HCT116 (cell line): Measurements from ENCODE around the gene FAM168A. TPM values are rescaled to one million over a fixed set of nuclear protein-coding genes. Genes with fewer than 3 reads are reported as not detected.

Experiments
- ATAC-seq: fragments of 200-7000 bp; cut with Tn5 transposase; 2 replicates; pipeline ENCODE4 v1.9.1; 2020; ENCODE audit warnings: mild to moderate bottlenecking, moderate library complexity
- BruUV-seq: library from RNA; stranded (reverse); fragments of 400-500 nt; replicated peaks from 2 replicates; lab custom pipeline; 2021; lab: Mats Ljungman, UMichigan
- CTCF ChIA-PET: fragments of 300-600 bp; sonication (Branson Sonifier 250); formaldehyde crosslinking; loops from one replicate; lab custom pipeline; 2021; ENCODE audit warnings: antibody characterized with exemption; lab: Charles Lee
- POLR2A ChIA-PET: fragments of 300-600, 350-600 bp; sonication (Branson Sonifier 250); formaldehyde crosslinking; loops from one replicate; lab custom pipeline; 2021; ENCODE audit warnings: antibody characterized with exemption; lab: Charles Lee
- RAD21 ChIA-PET, 2 experiments: fragments of 300-600 bp; sonication (Branson Sonifier 250); formaldehyde crosslinking; loops; one replicate each; lab custom pipeline; 2023; ENCODE audit warnings: low total read pairs in 2 of 2; ENCODE audit not compliant: uncharacterized antibody in 2 of 2, unreplicated experiment in 2 of 2, low non-redundant PET in 1 of 2; lab: Charles Lee
- DNase-seq: peaks from one replicate; pipeline ENCODE4 v3.0.0-alpha.2; 2010; ENCODE audit warnings: low read depth, low spot score
- H2AFZ ChIP-seq: fragments of 200-600 bp; shearing (Covaris generic), sonication (generic); 2 replicates; pipeline ENCODE4 v1.6.1; 2017; ENCODE audit warnings: low read depth, mixed run types, mixed read lengths, antibody characterized with exemption, low read length; ENCODE audit not compliant: poor library complexity, severe bottlenecking
- H3K27ac ChIP-seq: 2 replicates; pipeline ENCODE4 v1.5.1; 2012; ENCODE audit warnings: low read depth, low read length
- H3K27me3 ChIP-seq: fragments of 200-600 bp; sonication (generic); 2 replicates; pipeline ENCODE4 v1.6.1; 2016; ENCODE audit warnings: mixed run types, low read length, mixed read lengths; ENCODE audit not compliant: insufficient read depth
- H3K36me3 ChIP-seq, 2 experiments: fragments of 200-500 bp in 1 of 2; fragments of 200-600 bp in 1 of 2; sonication (Bioruptor generic) in 1 of 2; sonication (generic) in 1 of 2; 2 replicates each; pipeline versions ENCODE4 v1.5.1 to v1.6.1; 2014 to 2016; ENCODE audit warnings: low read length in 2 of 2, inconsistent platforms in 1 of 2, mixed read lengths in 1 of 2, mixed run types in 1 of 2; ENCODE audit not compliant: insufficient read depth in 2 of 2, control insufficient read depth in 1 of 2
- H3K4me1 ChIP-seq, 2 experiments: fragments of 200-600 bp in 1 of 2; sonication (generic) in 1 of 2; 2 replicates each; pipeline versions ENCODE4 v1.5.1 to v1.6.1; 2012 to 2017; ENCODE audit warnings: low read length in 2 of 2, inconsistent platforms in 1 of 2, mild to moderate bottlenecking in 1 of 2, mixed read lengths in 1 of 2, mixed run types in 1 of 2, moderate library complexity in 1 of 2; ENCODE audit not compliant: insufficient read depth in 2 of 2, control insufficient read depth in 1 of 2
- H3K4me2 ChIP-seq: fragments of 200-600 bp; sonication (generic); 2 replicates; pipeline ENCODE4 v1.6.1; 2017; ENCODE audit warnings: mixed run types, low read length, mixed read lengths
- H3K4me3 ChIP-seq, 2 experiments: fragments of 200-600 bp in 1 of 2; sonication (generic) in 1 of 2; replicated peaks in 1 of 2; 2 replicates each; pipeline ENCODE4 v1.5.1; 2011 to 2016; ENCODE audit warnings: low read length in 2 of 2, control low read depth in 1 of 2, low read depth in 1 of 2, mild to moderate bottlenecking in 1 of 2, mixed read lengths in 1 of 2, mixed run types in 1 of 2
- H3K79me2 ChIP-seq: fragments of 200-600 bp; sonication (generic); 2 replicates; pipeline ENCODE4 v1.6.1; 2017; ENCODE audit warnings: mild to moderate bottlenecking, mixed run types, low read length, moderate library complexity, mixed read lengths; ENCODE audit not compliant: insufficient read depth
- H3K9ac ChIP-seq: fragments of 200-600 bp; sonication (generic); 2 replicates; pipeline ENCODE4 v1.6.1; 2016; ENCODE audit warnings: low read length, mixed read lengths
- H3K9me2 ChIP-seq: fragments of 200-600 bp; sonication (generic), shearing (Covaris generic); 2 replicates; pipeline ENCODE4 v1.6.1; 2017; ENCODE audit warnings: mixed run types, mild to moderate bottlenecking, moderate library complexity; ENCODE audit not compliant: insufficient read depth
- H3K9me3 ChIP-seq, 2 experiments: fragments of 200-500 bp in 1 of 2; fragments of 200-600 bp in 1 of 2; sonication (Bioruptor generic) in 1 of 2; sonication (generic) in 1 of 2; 2 replicates each; pipeline ENCODE4 v1.6.1; 2014 to 2017; ENCODE audit warnings: low read length in 2 of 2, mixed read lengths in 2 of 2, inconsistent platforms in 1 of 2, low read depth in 1 of 2, mild to moderate bottlenecking in 1 of 2, mixed run types in 1 of 2, moderate library complexity in 1 of 2; ENCODE audit not compliant: control insufficient read depth in 1 of 2, insufficient read depth in 1 of 2
- H4K20me1 ChIP-seq: fragments of 200-600 bp; sonication (generic), shearing (Covaris generic); 2 replicates; pipeline ENCODE4 v1.6.1; 2017; ENCODE audit warnings: mixed run types, mild to moderate bottlenecking, moderate library complexity; ENCODE audit not compliant: insufficient read depth
- ATF3 ChIP-seq: IDR thresholded peaks from 2 replicates; pipeline ENCODE4 v1.6.1; 2012
- CBX3 ChIP-seq: IDR thresholded peaks from 2 replicates; pipeline ENCODE4 v1.6.1; 2012; ENCODE audit warnings: low read depth
- CEBPB ChIP-seq: IDR thresholded peaks from 2 replicates; pipeline ENCODE4 v1.6.1; 2012; ENCODE audit warnings: low read depth
- EGR1 ChIP-seq: IDR thresholded peaks from 2 replicates; pipeline ENCODE4 v1.6.1; 2012; ENCODE audit warnings: low read depth
- ELF1 ChIP-seq: IDR thresholded peaks from 2 replicates; pipeline ENCODE4 v1.6.1; 2012; ENCODE audit warnings: low read depth, borderline replicate concordance
- EZH2 ChIP-seq: fragments of 200-600 bp; sonication (generic); IDR thresholded peaks from 2 replicates; pipeline ENCODE4 v1.6.1; 2017; ENCODE audit warnings: antibody characterized with exemption, mixed run types
- EZH2phosphoT487 ChIP-seq: fragments of 200-600 bp; IDR thresholded peaks from 2 replicates; pipeline ENCODE4 v1.6.1; 2018; ENCODE audit warnings: antibody characterized with exemption, borderline replicate concordance
- FOSL1 ChIP-seq: IDR thresholded peaks from 2 replicates; pipeline ENCODE4 v1.6.1; 2012; ENCODE audit warnings: low read depth
- JUND ChIP-seq: IDR thresholded peaks from 2 replicates; pipeline ENCODE4 v1.6.1; 2012
- POLR2A ChIP-seq: IDR thresholded peaks from 2 replicates; pipeline ENCODE4 v1.7.0; 2011; ENCODE audit warnings: borderline replicate concordance; ENCODE audit not compliant: insufficient read depth, insufficient read length; ENCODE audit errors: extremely low read depth
- POLR2AphosphoS5 ChIP-seq: IDR thresholded peaks from 2 replicates; pipeline ENCODE4 v1.6.1; 2011; ENCODE audit warnings: mild to moderate bottlenecking, low read depth, low read length, moderate library complexity
- RAD21 ChIP-seq: IDR thresholded peaks from 2 replicates; pipeline ENCODE4 v1.6.1; 2012; ENCODE audit warnings: low read depth, mild to moderate bottlenecking
- SIN3A ChIP-seq: IDR thresholded peaks from 2 replicates; pipeline ENCODE4 v1.6.1; 2012; ENCODE audit warnings: low read depth
- SP1 ChIP-seq: IDR thresholded peaks from 2 replicates; pipeline ENCODE4 v1.6.1; 2012; ENCODE audit warnings: low read depth
- SRF ChIP-seq: IDR thresholded peaks from 2 replicates; pipeline ENCODE4 v1.6.1; 2012; ENCODE audit warnings: low read depth
- TCF7L2 ChIP-seq: IDR thresholded peaks from 2 replicates; pipeline ENCODE4 v1.7.0; 2011; ENCODE audit warnings: borderline replicate concordance, inconsistent platforms; ENCODE audit not compliant: insufficient read depth, insufficient read length; ENCODE audit errors: extremely low read depth
- YY1 ChIP-seq: IDR thresholded peaks from 2 replicates; pipeline ENCODE4 v1.6.1; 2011; ENCODE audit warnings: low read length, low read depth, moderate library complexity, mild to moderate bottlenecking; ENCODE audit not compliant: insufficient replicate concordance; ENCODE audit errors: extremely low read depth
- ZNF274 ChIP-seq: fragments of 200-500 bp; sonication (Bioruptor generic); IDR thresholded peaks from 2 replicates; pipeline ENCODE4 v1.6.1; 2014; ENCODE audit warnings: mild to moderate bottlenecking, low read depth, low read length, inconsistent platforms
- intact Hi-C: fragments of 100-400 bp; cut with micrococcal nuclease; formaldehyde crosslinking; loops from 2 replicates; pipeline ENCODE4 v1.10.0; 2022
- total RNA-seq: library from RNA; stranded (reverse); gene quantifications from one replicate; pipeline ENCODE4 v1.2.1, GENCODE V29; 2021; ENCODE audit not compliant: unreplicated experiment
- TF ChIP-seq, protein P1 (sequence below): IDR thresholded peaks from 2 replicates; pipeline ENCODE4 v1.6.1; 2012
- TF ChIP-seq, protein P2 (sequence below): IDR thresholded peaks from 2 replicates; pipeline ENCODE4 v1.6.1; 2012; ENCODE audit warnings: low read depth

FAM168A gene
- total RNA-seq, 1 experiment from 2014 or later = 31.5 TPM

DNA sequence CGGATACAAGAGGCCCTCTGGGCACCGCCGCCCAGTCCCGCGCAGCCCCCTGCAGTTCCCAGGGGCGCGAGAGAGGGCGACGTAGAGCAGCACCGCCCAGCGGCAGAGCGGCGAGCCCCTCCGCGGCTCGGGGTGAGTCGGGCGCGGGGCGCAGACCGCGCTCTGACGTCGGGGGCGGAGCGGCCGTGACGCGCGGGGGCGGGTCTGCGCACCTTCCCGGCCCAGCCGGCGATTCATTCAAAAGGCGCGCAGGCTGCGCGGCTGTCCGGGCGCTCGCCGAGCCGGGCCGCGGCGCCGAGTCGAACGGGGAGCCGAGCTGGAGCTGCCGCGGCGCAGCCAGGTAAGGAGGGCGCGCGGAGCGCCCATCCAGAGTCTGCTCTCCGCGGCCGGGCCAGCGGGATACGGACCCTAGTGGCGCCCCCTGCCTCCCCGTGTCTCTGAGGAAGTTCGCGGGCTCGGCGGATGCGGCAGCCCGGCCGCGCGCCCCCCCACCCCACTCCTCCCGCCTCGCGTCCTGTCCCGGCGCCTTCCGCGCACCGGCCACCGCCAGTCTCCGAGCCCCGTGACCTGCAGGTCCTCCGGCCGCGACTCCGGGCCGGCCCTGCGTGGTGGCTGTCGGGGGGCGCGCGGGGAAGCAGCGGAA is 221.6 kb downstream of the FAM168A start, which contains the start of gene RELT (continued):
- TF ChIP-seq EGR1 = no peak; the same call in 1 of the 2 replicates
- TF ChIP-seq CEBPB = no peak
- TF ChIP-seq EZH2 = no peak
- TF ChIP-seq, protein P1, sequence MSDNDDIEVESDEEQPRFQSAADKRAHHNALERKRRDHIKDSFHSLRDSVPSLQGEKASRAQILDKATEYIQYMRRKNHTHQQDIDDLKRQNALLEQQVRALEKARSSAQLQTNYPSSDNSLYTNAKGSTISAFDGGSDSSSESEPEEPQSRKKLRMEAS = no peak

DNA sequence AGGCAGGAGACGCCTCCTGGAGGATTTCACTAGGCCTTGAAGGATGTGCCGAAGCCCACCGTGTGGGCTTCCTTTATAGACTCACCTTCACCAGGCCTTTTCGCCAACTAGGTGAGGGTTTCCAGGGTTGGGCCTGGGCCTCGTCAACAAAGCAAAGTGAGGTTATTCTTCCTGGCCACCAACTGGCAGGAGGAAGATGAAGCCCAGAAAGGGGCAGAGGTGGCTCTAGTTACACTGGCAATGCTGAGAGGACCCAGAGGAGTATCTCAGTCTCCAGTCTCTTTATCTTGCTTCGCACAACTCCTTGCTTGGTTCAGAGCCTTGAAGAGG is 222.1 kb downstream of the FAM168A start:
- TF ChIP-seq SRF (no peak), EGR1 (no peak), FOSL1 (no peak), SP1 (no peak), SIN3A (no peak), EZH2 (no peak), RAD21 (no peak), POLR2A (no peak), POLR2AphosphoS5 (no peak), CBX3 (no peak), ATF3 (no peak), YY1 (no peak), ZNF274 (no peak), ELF1 (no peak), TCF7L2 (no peak), JUND (no peak), EZH2phosphoT487 (no peak)
- TF ChIP-seq, protein P2, sequence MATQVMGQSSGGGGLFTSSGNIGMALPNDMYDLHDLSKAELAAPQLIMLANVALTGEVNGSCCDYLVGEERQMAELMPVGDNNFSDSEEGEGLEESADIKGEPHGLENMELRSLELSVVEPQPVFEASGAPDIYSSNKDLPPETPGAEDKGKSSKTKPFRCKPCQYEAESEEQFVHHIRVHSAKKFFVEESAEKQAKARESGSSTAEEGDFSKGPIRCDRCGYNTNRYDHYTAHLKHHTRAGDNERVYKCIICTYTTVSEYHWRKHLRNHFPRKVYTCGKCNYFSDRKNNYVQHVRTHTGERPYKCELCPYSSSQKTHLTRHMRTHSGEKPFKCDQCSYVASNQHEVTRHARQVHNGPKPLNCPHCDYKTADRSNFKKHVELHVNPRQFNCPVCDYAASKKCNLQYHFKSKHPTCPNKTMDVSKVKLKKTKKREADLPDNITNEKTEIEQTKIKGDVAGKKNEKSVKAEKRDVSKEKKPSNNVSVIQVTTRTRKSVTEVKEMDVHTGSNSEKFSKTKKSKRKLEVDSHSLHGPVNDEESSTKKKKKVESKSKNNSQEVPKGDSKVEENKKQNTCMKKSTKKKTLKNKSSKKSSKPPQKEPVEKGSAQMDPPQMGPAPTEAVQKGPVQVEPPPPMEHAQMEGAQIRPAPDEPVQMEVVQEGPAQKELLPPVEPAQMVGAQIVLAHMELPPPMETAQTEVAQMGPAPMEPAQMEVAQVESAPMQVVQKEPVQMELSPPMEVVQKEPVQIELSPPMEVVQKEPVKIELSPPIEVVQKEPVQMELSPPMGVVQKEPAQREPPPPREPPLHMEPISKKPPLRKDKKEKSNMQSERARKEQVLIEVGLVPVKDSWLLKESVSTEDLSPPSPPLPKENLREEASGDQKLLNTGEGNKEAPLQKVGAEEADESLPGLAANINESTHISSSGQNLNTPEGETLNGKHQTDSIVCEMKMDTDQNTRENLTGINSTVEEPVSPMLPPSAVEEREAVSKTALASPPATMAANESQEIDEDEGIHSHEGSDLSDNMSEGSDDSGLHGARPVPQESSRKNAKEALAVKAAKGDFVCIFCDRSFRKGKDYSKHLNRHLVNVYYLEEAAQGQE = no peak
- TF ChIP-seq, protein P1 = no peak
- ChIA-PET POLR2A (no interaction called here), RAD21 (no interaction called here), CTCF (interaction anchor here (0.7 kb wide), 1 partner anchor 68 kb away, joined by 3 read pairs; no protein-coding TSS in a partner anchor)
- peak overlapping the region; percentile 88 for H3K4me2 ChIP-seq
- intact Hi-C loops = loop anchor here (5.0 kb wide), 1 partner anchor 68 kb away; the partner anchor contains the start of gene ARHGEF17
- no peaks in the 10 kb centered on the region for H3K27me3 ChIP-seq
- peak overlapping the region; percentile 100 for H3K9ac ChIP-seq
- H3K9me2 ChIP-seq = no peaks in the 10 kb centered on the region
- ATAC-seq (peak; percentile 1; the same call in 1 of the 2 replicates), DNase-seq (no peak)
- no TSS peak for BruUV-seq
- peaks cover 6 to 27% of the 10 kb centered on the region in 2 experiments; a peak in 3 of 4 replicates for H3K4me1 ChIP-seq
- no peaks in the 10 kb centered on the region; the same call in 1 of the 2 replicates for H4K20me1 ChIP-seq
- peaks cover 0 to 7% of the 10 kb centered on the region in 2 experiments; a peak in 1 of 4 replicates for H3K36me3 ChIP-seq
- peak overlapping the region; percentile 49 for H3K27ac ChIP-seq
- H3K4me3 ChIP-seq = peak overlapping the region; percentile 6 to 97; a peak in 2 of 4 replicates
- H3K9me3 ChIP-seq = no peaks in the 10 kb centered on the region
- H2AFZ ChIP-seq = peak overlapping the region; percentile 5
- peaks cover 45% of the 10 kb centered on the region for H3K79me2 ChIP-seq
